Mesodermal cell (in vitro differentiated cells): ENCODE measurements around the gene ESF1.

ENCODE experiments used
- H3K27ac ChIP-seq: 2 replicates; pipeline ENCODE4 v1.7.0; 2013; ENCODE audit warnings: mild to moderate bottlenecking, low read depth, low read length, moderate library complexity; ENCODE audit not compliant: severe bottlenecking
- H3K36me3 ChIP-seq: 2 replicates; pipeline ENCODE4 v1.7.1; 2013; ENCODE audit warnings: mild to moderate bottlenecking, low read length, moderate library complexity; ENCODE audit not compliant: control insufficient read depth, insufficient read depth
- H3K4me1 ChIP-seq: one replicate; pipeline ENCODE4 v1.7.1; 2013; ENCODE audit warnings: mild to moderate bottlenecking, low read length; ENCODE audit not compliant: insufficient read depth, control insufficient read depth, poor library complexity, severe bottlenecking
- H3K4me3 ChIP-seq: 2 replicates; pipeline ENCODE4 v1.7.0; 2013; ENCODE audit warnings: low read length, control low read depth, mild to moderate bottlenecking; ENCODE audit not compliant: insufficient read depth, poor library complexity, severe bottlenecking; ENCODE audit errors: extremely low read depth
- H3K9me3 ChIP-seq: 2 replicates; pipeline ENCODE4 v1.7.1; 2013; ENCODE audit warnings: mild to moderate bottlenecking, low read length, moderate library complexity; ENCODE audit not compliant: control insufficient read depth
- WGBS, 2 experiments: methylation state at CpG; one replicate each; pipeline ENCODE4 v1.1.5; 2013; ENCODE audit warnings: missing lambda C conversion rate in 2 of 2; ENCODE audit not compliant: insufficient coverage in 2 of 2; 5-methylcytosine and 5-hydroxymethylcytosine counted together

The ESF1 gene

DNA sequence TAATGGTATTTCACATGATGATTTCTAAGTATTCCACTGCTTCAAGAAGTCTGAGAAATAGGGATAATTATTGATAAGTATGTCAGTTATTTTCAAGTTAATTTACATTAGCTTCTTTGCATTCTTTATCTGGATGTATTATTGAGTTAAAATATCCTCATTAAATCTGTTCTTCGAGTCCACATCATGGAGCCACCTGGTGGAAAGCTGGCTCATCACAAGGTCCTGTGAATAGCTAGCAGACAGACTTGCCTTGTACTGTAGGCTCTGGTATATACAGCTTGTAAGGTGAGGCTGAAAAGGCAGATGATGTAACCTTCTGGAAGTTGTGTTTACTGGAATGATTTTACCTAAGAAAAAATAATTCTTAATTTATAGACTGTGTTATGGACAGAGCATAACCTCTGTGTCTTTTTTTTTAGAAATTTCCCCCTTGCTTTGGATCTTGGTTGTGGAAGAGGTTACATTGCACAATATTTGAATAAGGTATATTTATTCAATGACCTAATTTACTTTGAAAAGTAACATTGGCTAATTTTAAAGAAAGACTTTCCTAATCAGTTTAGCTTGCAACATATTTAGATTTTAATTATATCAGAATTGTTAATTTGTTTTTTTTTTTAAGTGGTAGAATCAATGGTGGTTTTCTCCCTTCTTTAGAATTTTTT, 3.6 kb upstream of the ESF1 start:
- no peak overlapping the region for H3K4me3 ChIP-seq
- WGBS, 2 experiments = no CpG with 5 or more reads among the region's 1 CpG
- peaks cover 3% of the 10 kb centered on the region for H3K4me1 ChIP-seq
- H3K27ac ChIP-seq = no peak overlapping the region
- H3K9me3 ChIP-seq = no peaks in the 10 kb centered on the region
- peaks cover 44% of the 10 kb centered on the region for H3K36me3 ChIP-seq

GRCh38 chr20:13786143-13786828, 1.6 kb upstream of the ESF1 start:
- H3K36me3 ChIP-seq = peaks cover 43% of the 10 kb centered on the region
- peaks cover 3% of the 10 kb centered on the region for H3K4me1 ChIP-seq
- no peak overlapping the region for H3K27ac ChIP-seq
- H3K9me3 ChIP-seq = no peaks in the 10 kb centered on the region
- peak overlapping the region; percentile 87 for H3K4me3 ChIP-seq
- 77 to 80% methylated on average over 2 to 3 of the region's 8 CpGs for WGBS, 2 experiments

DNA sequence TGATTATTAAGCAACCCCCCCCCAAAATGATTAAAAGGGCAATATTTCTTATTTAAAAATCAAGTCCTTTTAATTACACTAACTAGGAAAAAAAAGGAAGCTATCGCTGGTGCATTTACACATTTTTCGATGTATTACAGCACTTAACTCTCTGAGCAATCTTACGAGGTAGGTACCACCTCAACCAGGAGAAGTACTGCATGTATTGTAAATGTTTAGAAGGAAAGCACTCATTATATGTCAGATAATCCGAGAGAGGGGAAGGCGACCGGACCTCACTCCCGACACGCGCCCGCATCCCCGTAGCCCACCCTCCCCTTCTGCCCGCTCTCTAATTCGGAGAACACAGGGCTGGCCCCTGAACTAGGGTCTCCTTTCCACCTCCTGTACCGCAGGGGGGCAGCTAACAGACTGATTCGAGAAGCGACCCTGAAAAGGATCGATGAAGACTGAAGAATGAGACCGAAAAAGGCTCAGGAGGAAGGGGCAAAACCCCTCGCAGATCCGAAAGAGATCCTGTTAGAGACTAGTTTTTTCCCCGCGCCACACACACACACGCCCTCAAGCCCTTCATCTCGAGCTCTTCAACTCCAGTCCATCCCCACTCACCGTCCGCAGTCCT, 337 bp downstream of the ESF1 start:
- H3K27ac ChIP-seq = peak overlapping the region; percentile 75
- H3K4me3 ChIP-seq = peak overlapping the region; percentile 87
- peaks cover 43% of the 10 kb centered on the region for H3K36me3 ChIP-seq
- no peaks in the 10 kb centered on the region for H3K9me3 ChIP-seq
- H3K4me1 ChIP-seq = peaks cover 3% of the 10 kb centered on the region
- WGBS, 2 experiments = 0% methylated on average over 10 to 15 of the region's 26 CpGs

DNA sequence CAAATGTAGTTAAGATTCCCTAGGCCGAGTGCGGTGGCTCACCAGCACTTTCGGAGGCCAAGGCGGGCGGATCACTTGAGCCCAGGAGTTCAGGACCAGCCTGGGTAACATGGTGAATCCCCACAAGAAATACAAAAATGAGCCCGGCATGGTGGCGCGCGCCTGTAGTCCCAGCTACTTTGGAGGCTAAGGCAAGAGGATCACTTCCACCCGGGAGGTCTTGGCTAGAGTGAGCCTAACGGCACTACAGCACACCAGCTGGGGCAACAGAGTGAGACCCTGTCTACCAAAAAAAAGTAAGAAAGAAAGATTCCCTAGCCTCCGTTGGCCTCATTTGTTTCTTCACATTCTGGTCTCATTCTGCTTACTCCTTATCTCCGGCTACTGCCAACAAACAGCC, 1.2 kb downstream of the ESF1 start:
- peaks cover 3% of the 10 kb centered on the region for H3K4me1 ChIP-seq
- H3K9me3 ChIP-seq = no peaks in the 10 kb centered on the region
- peak overlapping the region; percentile 87 for H3K4me3 ChIP-seq
- peaks cover 42% of the 10 kb centered on the region for H3K36me3 ChIP-seq
- no peak overlapping the region for H3K27ac ChIP-seq
- 92 to 95% methylated on average over 12 to 13 of the region's 13 CpGs for WGBS, 2 experiments

DNA sequence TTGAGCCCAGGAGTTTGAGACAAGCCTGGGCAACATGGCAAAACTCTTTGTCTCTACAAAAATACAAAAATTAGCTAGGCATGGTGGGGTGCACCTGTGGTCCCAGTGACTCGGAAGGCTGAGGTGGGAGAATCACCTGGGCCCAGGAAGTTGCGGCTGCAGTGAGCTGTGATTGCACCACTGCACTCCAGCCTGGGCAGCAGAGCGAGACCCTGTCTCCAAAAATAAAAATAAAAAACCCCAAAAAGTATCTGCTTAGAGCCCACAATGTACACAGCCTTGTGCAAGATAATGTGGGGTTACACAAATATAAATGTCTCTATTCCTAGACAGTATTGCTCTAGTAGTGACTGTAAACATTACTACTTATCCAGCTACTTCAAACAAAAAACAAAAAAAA, 5.9 kb downstream of the ESF1 start:
- Histone ChIP-seq H3K4me3 (no peak overlapping the region), H3K4me1 (peaks cover 12% of the 10 kb centered on the region), H3K27ac (no peak overlapping the region), H3K9me3 (no peaks in the 10 kb centered on the region), H3K36me3 (peaks cover 75% of the 10 kb centered on the region)
- whole genome bisulfite sequencing, 2 experiments = 100% methylated on average over 2 of the region's 3 CpGs; no CpG with 5 or more reads in 1 of the 2 experiments

GRCh38 chr20:13777171-13777601, 7.5 kb downstream of the ESF1 start:
- Histone ChIP-seq H3K36me3 (peaks cover 68% of the 10 kb centered on the region), H3K9me3 (no peaks in the 10 kb centered on the region), H3K4me3 (no peak overlapping the region), H3K4me1 (peaks cover 9% of the 10 kb centered on the region), H3K27ac (no peak overlapping the region)
- whole genome bisulfite sequencing, 2 experiments = 80 to 85% methylated on average over 2 of the region's 4 CpGs

DNA sequence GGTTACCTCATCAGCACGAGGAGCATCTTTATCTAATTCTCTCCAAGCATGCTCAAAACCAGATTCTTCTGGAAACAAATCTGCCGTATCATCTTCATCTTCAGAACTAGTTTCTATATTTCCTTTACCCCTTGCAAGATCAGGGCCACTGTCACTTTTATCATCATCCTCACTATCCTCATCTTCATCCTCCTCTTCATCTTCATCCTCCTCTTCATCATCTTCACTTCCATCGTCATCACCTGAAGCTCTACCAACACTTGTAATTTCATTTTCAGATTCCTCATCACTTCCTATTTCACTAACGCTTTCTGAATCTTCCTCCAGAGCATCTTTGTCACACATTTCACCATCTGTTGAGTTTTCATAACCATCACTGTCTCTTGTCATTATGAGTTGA, 8.9 kb downstream of the ESF1 start:
- 93 to 96% methylated on average over 3 to 4 of the region's 4 CpGs for WGBS, 2 experiments
- Histone ChIP-seq H3K36me3 (peaks cover 57% of the 10 kb centered on the region), H3K4me1 (peaks cover 9% of the 10 kb centered on the region)

GRCh38 chr20:13772529-13772928, 12.2 kb downstream of the ESF1 start:
- Histone ChIP-seq H3K4me1 (peaks cover 6% of the 10 kb centered on the region), H3K9me3 (no peaks in the 10 kb centered on the region), H3K4me3 (no peak overlapping the region), H3K27ac (no peak overlapping the region), H3K36me3 (peaks cover 65% of the 10 kb centered on the region)
- no CpG with 5 or more reads among the region's 4 CpGs for WGBS, 2 experiments

More for the DNA sequence above, 8.9 kb downstream of the ESF1 start:
- Histone ChIP-seq H3K4me3 (no peak overlapping the region), H3K27ac (no peak overlapping the region), H3K9me3 (no peaks in the 10 kb centered on the region)

GRCh38 chr20:13771853-13772453, 12.8 kb downstream of the ESF1 start:
- Histone ChIP-seq H3K36me3 (peaks cover 65% of the 10 kb centered on the region), H3K4me3 (no peak overlapping the region), H3K27ac (no peak overlapping the region), H3K4me1 (peaks cover under 1% of the 10 kb centered on the region), H3K9me3 (no peaks in the 10 kb centered on the region)
- WGBS, 2 experiments = 100% methylated on average over 2 of the region's 4 CpGs; no CpG with 5 or more reads in 1 of the 2 experiments

DNA sequence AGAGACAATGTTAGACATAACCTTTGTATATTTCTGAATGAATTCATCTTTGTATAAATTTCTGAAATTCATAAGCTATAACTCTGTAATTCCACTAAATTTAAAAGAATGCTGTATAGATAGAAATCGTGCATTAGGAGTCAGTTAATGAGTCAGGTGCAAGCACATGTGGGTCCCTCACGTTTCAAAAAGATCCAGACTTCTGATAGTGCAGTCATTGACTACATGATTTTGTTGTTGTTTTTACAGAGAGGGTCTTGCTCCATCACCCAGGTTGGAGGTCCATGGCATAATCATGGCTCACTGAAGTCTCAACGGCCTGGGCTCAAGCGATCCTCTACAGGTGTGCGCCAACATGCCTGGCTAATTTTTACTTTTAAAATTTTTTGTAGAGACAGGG, 14.6 kb downstream of the ESF1 start:
- no peak overlapping the region for H3K27ac ChIP-seq
- H3K36me3 ChIP-seq = peaks cover 65% of the 10 kb centered on the region
- H3K4me1 ChIP-seq = no peaks in the 10 kb centered on the region
- whole genome bisulfite sequencing, 2 experiments = 90 to 100% methylated on average over 3 to 5 of the region's 5 CpGs
- peaks cover 9% of the 10 kb centered on the region for H3K9me3 ChIP-seq
- no peak overlapping the region for H3K4me3 ChIP-seq
